GM13977 (cell line): Measurements from ENCODE around the gene EXOSC3.
A peak's percentile ranks its signal among the peaks of the same experiment; 100 is the strongest.
"Not testable (repeated sequence)": the region's sequence is repeated elsewhere in the genome, so short reads cannot be mapped to it uniquely, and the experiment has no call there.

Source experiments
- DNase-seq: peaks from one replicate; pipeline ENCODE4 v3.0.0; 2012; ENCODE audit warnings: low spot score
- CTCF ChIP-seq: IDR thresholded peaks from 2 replicates; pipeline ENCODE4 v1.5.1; 2012; ENCODE audit warnings: mild to moderate bottlenecking, control low read depth; ENCODE audit not compliant: insufficient read depth; ENCODE audit errors: extremely low read depth, missing control alignments
- in situ Hi-C: fragments of 300-500 bp; cut with MboI; formaldehyde crosslinking; loops from one replicate; pipeline ENCODE4 v1.12.0; 2022; ENCODE audit warnings: low sequenced_read_pairs, low pct_unique_long_range_greater_than_20kb, mixed read lengths, inconsistent platforms; ENCODE audit not compliant: unreplicated experiment

Gene EXOSC3

GRCh38 chr9:37811906-37812476 is 27.1 kb upstream of the EXOSC3 start:
- in situ Hi-C loops, result no loop called here
- no peak for TF ChIP-seq CTCF
- no peak for DNase-seq

- DNase-seq, in situ Hi-C loops: not testable (repeated sequence)
These were observed 24.8 kb upstream of the EXOSC3 start for GRCh38 chr9:37809676-37810075.

GRCh38 chr9:37806271-37806670 is 21.4 kb upstream of the EXOSC3 start:
- no peak for DNase-seq
- TF ChIP-seq CTCF, result no peak
- in situ Hi-C loops, result no loop called here

GRCh38 chr9:37801959-37802711 is 17.3 kb upstream of the EXOSC3 start:
- no peak for DNase-seq
- in situ Hi-C loops, result no loop called here
- no peak for TF ChIP-seq CTCF

- DNase-seq, result peak; percentile 54
- in situ Hi-C loops, result no loop called here
- no peak for TF ChIP-seq CTCF
These were observed 16.5 kb upstream of the EXOSC3 start for GRCh38 chr9:37801287-37801850.

GRCh38 chr9:37800631-37801286 is 15.9 kb upstream of the EXOSC3 start, which contains the start of gene DCAF10:
Gene DCAF10, plus strand, starts transcription at chr9:37800797. Its CDS starts 70 bp downstream, at chr9:37800867.
- no peak for TF ChIP-seq CTCF
- peak; percentile 91 for DNase-seq
- in situ Hi-C loops, result no loop called here
